Endothelial cell of umbilical vein (primary cell): ENCODE data around the gene STPG4. TPM values are rescaled to one million over a fixed set of nuclear protein-coding genes. Genes with fewer than 3 reads are reported as not detected.

ENCODE experiments used
- BruUV-seq: library from RNA; stranded (reverse); fragments of 400-500 nt; replicated peaks from 2 replicates; lab custom pipeline; 2021; lab: Mats Ljungman, UMichigan
- CTCF ChIA-PET: fragments of 300-600, 350-600 bp; sonication (Branson Sonifier 250); formaldehyde crosslinking; loops from one replicate; lab custom pipeline; 2021; ENCODE audit warnings: antibody characterized with exemption, inconsistent platforms; lab: Charles Lee
- POLR2A ChIA-PET: fragments of 300-600, 350-600 bp; sonication (Branson Sonifier 250); formaldehyde crosslinking; loops from one replicate; lab custom pipeline; 2021; ENCODE audit warnings: antibody characterized with exemption, inconsistent platforms; lab: Charles Lee
- DNase-seq: peaks from one replicate; pipeline ENCODE4 v3.0.0-alpha.2; 2011; ENCODE audit warnings: low read depth, low spot score
- FAIRE-seq: peaks from 2 replicates; lab custom pipeline; 2011; peaks lifted over from hg19 to GRCh38; lab: Jason Lieb, UNC
- H2AFZ ChIP-seq: 2 replicates; pipeline ENCODE4 v1.6.0; 2012; ENCODE audit warnings: low read depth, low read length, control low read depth, inconsistent platforms
- H3K27ac ChIP-seq: 2 replicates; pipeline ENCODE4 v1.5.1; 2011; ENCODE audit warnings: low read depth, mild to moderate bottlenecking, control low read depth, low read length, moderate library complexity; ENCODE audit not compliant: insufficient read depth
- H3K27me3 ChIP-seq, 2 experiments: 2 replicates each; pipeline versions ENCODE4 v1.6.0 to v1.6.1; 2011; ENCODE audit warnings: low read length in 2 of 2, mixed read lengths in 1 of 2; ENCODE audit not compliant: control insufficient read depth in 2 of 2, insufficient read depth in 2 of 2
- H3K36me3 ChIP-seq, 2 experiments: 2 replicates in 1 of 2; 3 replicates in 1 of 2; pipeline ENCODE4 v1.5.1; 2011; ENCODE audit warnings: low read length in 2 of 2, mild to moderate bottlenecking in 1 of 2, moderate library complexity in 1 of 2; ENCODE audit not compliant: control insufficient read depth in 2 of 2, insufficient read depth in 2 of 2; ENCODE audit errors: extremely low read depth in 1 of 2
- H3K4me1 ChIP-seq: 3 replicates; pipeline ENCODE4 v1.5.1; 2011; ENCODE audit warnings: mild to moderate bottlenecking, low read length; ENCODE audit not compliant: control insufficient read depth, insufficient read depth; ENCODE audit errors: extremely low read depth
- H3K4me2 ChIP-seq: 2 replicates; pipeline ENCODE4 v1.6.1; 2011; ENCODE audit warnings: low read length, control low read depth, mixed read lengths; ENCODE audit not compliant: insufficient read depth
- H3K4me3 ChIP-seq, 3 experiments: fragments of 200-600 bp in 1 of 3; sonication (generic), shearing (Covaris generic) in 1 of 3; replicated peaks in 1 of 3; 2 replicates each; pipeline ENCODE4 v1.5.1; 2011 to 2016; ENCODE audit warnings: control low read depth in 3 of 3, low read length in 3 of 3, mild to moderate bottlenecking in 2 of 3, inconsistent platforms in 1 of 3, low read depth in 1 of 3, moderate library complexity in 1 of 3; ENCODE audit not compliant: insufficient read depth in 1 of 3
- H3K79me2 ChIP-seq: 2 replicates; pipeline ENCODE4 v1.6.0; 2012; ENCODE audit warnings: low read length, inconsistent platforms; ENCODE audit not compliant: control insufficient read depth, insufficient read depth
- H3K9ac ChIP-seq: replicated peaks from 2 replicates; pipeline ENCODE3; 2011; ENCODE audit warnings: low read length, control low read depth; ENCODE audit not compliant: insufficient read depth; ENCODE audit errors: extremely low read depth
- H3K9me1 ChIP-seq: replicated peaks from 3 replicates; pipeline ENCODE4 v1.6.0; 2011; ENCODE audit warnings: mild to moderate bottlenecking, low read length; ENCODE audit not compliant: control insufficient read depth, insufficient read depth; ENCODE audit errors: extremely low read depth
- H3K9me3 ChIP-seq: replicated peaks from 2 replicates; pipeline ENCODE4 v1.5.1; 2012; ENCODE audit warnings: low read length, inconsistent platforms; ENCODE audit not compliant: control insufficient read depth, insufficient read depth
- H4K20me1 ChIP-seq: replicated peaks from 2 replicates; pipeline ENCODE3; 2011; ENCODE audit warnings: mild to moderate bottlenecking, low read length; ENCODE audit not compliant: control insufficient read depth, insufficient read depth; ENCODE audit errors: extremely low read depth
- EZH2 ChIP-seq: IDR thresholded peaks from 2 replicates; pipeline ENCODE4 v1.6.1; 2012; ENCODE audit warnings: borderline replicate concordance, low read depth, mild to moderate bottlenecking, moderate library complexity, low read length, inconsistent platforms; ENCODE audit not compliant: severe bottlenecking
- FOS ChIP-seq: IDR thresholded peaks from 2 replicates; pipeline ENCODE4 v1.6.1; 2011; ENCODE audit warnings: mild to moderate bottlenecking, low read length, moderate library complexity, borderline replicate concordance; ENCODE audit not compliant: insufficient read depth
- GATA2 ChIP-seq: IDR thresholded peaks from 2 replicates; pipeline ENCODE4 v1.7.0; 2011; ENCODE audit warnings: low read depth, mild to moderate bottlenecking, moderate library complexity, mixed read lengths, low read length; ENCODE audit not compliant: insufficient read length, insufficient read depth
- JUN ChIP-seq: IDR thresholded peaks from 2 replicates; pipeline ENCODE4 v1.6.1; 2011; ENCODE audit warnings: borderline replicate concordance, low read depth; ENCODE audit not compliant: insufficient read length, insufficient read depth
- MAX ChIP-seq: IDR thresholded peaks from 2 replicates; pipeline ENCODE4 v1.6.1; 2011; ENCODE audit not compliant: insufficient read depth, insufficient read length
- MYC ChIP-seq: IDR thresholded peaks from one replicate; pipeline ENCODE4 v1.6.1; 2011; ENCODE audit warnings: mild to moderate bottlenecking, low read depth, low read length
- POLR2A ChIP-seq: IDR thresholded peaks from 2 replicates; pipeline ENCODE4 v1.6.1; 2012; ENCODE audit warnings: low read depth, mild to moderate bottlenecking, control low read depth, low read length
- POLR2AphosphoS5 ChIP-seq: IDR thresholded peaks from 2 replicates; pipeline ENCODE4 v1.6.1; 2012; ENCODE audit warnings: low read depth, mild to moderate bottlenecking, control low read depth, low read length, moderate library complexity; ENCODE audit not compliant: insufficient read depth
- dilution Hi-C: fragments of 300-500 bp; cut with MboI; formaldehyde crosslinking; loops from one replicate; pipeline ENCODE4 v1.15.0; 2019; ENCODE audit warnings: low sequenced_read_pairs; ENCODE audit not compliant: extremely low pct_ligation_motif_present
- intact Hi-C: fragments of 100-400 bp; cut with micrococcal nuclease; formaldehyde crosslinking; loops from one replicate; pipeline ENCODE4 v1.10.0; 2022
- polyA plus RNA-seq, 4 experiments: library from polyadenylated mRNA; depleted of rRNA in 3 of 4; stranded (reverse) in 3 of 4; unstranded in 1 of 4; fragments of >200 nt; gene quantifications; 2 replicates each; pipeline versions ENCODE4 v1.2.1 to v1.2.3, GENCODE V29; 2011 to 2012; ENCODE audit warnings: missing spikeins in 1 of 4
- total RNA-seq: library from RNA; stranded (reverse); gene quantifications from 2 replicates; pipeline ENCODE4 v1.2.3, GENCODE V29; 2021
- TF ChIP-seq, protein P1 (sequence below), 2 donors: IDR thresholded peaks; 1 replicate in 1 of 2; 2 replicates in 1 of 2; pipeline ENCODE4 v1.5.1; 2011; ENCODE audit warnings: low read length in 2 of 2, mild to moderate bottlenecking in 2 of 2, moderate library complexity in 2 of 2, control low read depth in 1 of 2, inconsistent platforms in 1 of 2, low read depth in 1 of 2; ENCODE audit not compliant: insufficient read depth in 1 of 2; ENCODE audit errors: extremely low read depth in 1 of 2

STPG4 gene
- total and polyA plus RNA-seq, 2 donors (not counting 3 experiments of a cell fraction or from before 2014, with no cell fraction given), result 0.53 TPM; not detected in 1

DNA sequence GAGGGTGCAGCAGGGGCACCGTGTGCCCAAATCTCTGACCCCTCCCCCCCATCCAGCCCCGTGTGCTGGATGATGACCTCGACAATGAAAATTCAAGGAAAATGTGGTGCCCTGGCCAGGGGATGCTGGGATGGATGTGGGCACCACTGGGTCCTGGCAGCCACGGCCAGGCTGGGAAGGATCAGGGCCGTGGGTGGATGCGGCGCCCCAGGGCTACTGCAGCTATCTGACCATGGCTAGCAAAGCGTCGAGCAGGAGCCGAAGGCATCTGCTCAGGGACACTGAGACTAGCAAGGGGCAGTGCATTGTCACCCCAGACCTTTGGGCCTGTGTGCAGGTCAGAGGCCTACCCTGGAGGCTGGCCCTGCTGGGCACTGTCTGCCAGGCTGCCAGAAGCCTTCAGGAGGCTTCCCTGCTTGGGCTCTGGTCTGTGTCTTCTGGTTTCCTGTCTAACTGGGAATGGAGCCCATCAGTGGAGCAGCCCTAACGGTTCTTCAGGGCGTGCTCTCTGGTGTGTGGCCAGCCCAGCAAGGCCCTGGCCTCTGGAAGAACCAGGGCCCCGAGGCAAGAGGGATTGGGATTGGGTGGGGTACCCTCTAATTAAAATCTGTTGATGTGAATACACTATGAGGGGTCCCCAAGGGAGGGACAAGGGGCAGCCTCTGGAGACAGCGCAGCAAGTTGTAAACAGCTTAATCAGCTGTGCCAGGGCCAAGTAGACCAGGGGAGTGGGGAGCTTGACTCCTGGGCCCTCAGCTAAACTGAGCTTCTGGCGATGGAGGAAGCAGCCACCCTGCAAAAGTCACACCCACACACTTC, 98.0 kb downstream of the STPG4 start:
- FAIRE-seq (no peak), DNase-seq (no peak)
- no peaks in the 10 kb centered on the region for H3K36me3 ChIP-seq
- ChIA-PET POLR2A (no interaction called here), CTCF (interaction anchor here (0.6 kb wide), 1 partner anchor 13 kb away, joined by 3 read pairs; no protein-coding TSS in a partner anchor)
- dilution Hi-C loops, result no loop called here
- no peak overlapping the region for H3K27ac ChIP-seq
- H3K9ac ChIP-seq, result no peak overlapping the region
- no peaks in the 10 kb centered on the region for H3K27me3 ChIP-seq
- intact Hi-C loops, result no loop called here
- H2AFZ ChIP-seq, result no peak overlapping the region
- TF ChIP-seq, protein P1, sequence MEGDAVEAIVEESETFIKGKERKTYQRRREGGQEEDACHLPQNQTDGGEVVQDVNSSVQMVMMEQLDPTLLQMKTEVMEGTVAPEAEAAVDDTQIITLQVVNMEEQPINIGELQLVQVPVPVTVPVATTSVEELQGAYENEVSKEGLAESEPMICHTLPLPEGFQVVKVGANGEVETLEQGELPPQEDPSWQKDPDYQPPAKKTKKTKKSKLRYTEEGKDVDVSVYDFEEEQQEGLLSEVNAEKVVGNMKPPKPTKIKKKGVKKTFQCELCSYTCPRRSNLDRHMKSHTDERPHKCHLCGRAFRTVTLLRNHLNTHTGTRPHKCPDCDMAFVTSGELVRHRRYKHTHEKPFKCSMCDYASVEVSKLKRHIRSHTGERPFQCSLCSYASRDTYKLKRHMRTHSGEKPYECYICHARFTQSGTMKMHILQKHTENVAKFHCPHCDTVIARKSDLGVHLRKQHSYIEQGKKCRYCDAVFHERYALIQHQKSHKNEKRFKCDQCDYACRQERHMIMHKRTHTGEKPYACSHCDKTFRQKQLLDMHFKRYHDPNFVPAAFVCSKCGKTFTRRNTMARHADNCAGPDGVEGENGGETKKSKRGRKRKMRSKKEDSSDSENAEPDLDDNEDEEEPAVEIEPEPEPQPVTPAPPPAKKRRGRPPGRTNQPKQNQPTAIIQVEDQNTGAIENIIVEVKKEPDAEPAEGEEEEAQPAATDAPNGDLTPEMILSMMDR (IDR thresholded peaks at IDR 0.05; ENCODE audit: extremely low read depth in 1 of 2, insufficient read depth in 1 of 2, low read depth in 1 of 2, low read length in 2 of 2), result no peak
- TF ChIP-seq POLR2AphosphoS5 (no peak), EZH2 (no peak), FOS (no peak), MAX (no peak), POLR2A (no peak), GATA2 (no peak), JUN (no peak), MYC (no peak)
- no peaks in the 10 kb centered on the region for H3K79me2 ChIP-seq
- H4K20me1 ChIP-seq, result no peaks in the 10 kb centered on the region
- no peak overlapping the region for H3K4me2 ChIP-seq
- no TSS peak for BruUV-seq
- H3K4me1 ChIP-seq, result no peaks in the 10 kb centered on the region
- H3K9me1 ChIP-seq, result no peaks in the 10 kb centered on the region
- no peaks in the 10 kb centered on the region for H3K9me3 ChIP-seq
- no peak overlapping the region for H3K4me3 ChIP-seq
